Keratinocyte (primary cell): Measurements from ENCODE around the gene SHANK1.

Experiments
- CTCF ChIP-seq, 3 experiments: IDR thresholded peaks in 1 of 3; conservative IDR thresholded peaks in 1 of 3; optimal IDR thresholded peaks in 1 of 3; 2 replicates in 2 of 3; 3 replicates in 1 of 3; pipeline versions ENCODE3 to v1.5.1; 2011; ENCODE audit warnings: low read length in 3 of 3, mild to moderate bottlenecking in 3 of 3, moderate library complexity in 2 of 3, control low read depth in 1 of 3, inconsistent platforms in 1 of 3; ENCODE audit not compliant: insufficient read depth in 2 of 3; ENCODE audit errors: extremely low read depth in 1 of 3
- EZH2 ChIP-seq: IDR thresholded peaks from one replicate; pipeline ENCODE4 v1.6.1; 2012; ENCODE audit warnings: inconsistent platforms, mild to moderate bottlenecking, low read length, moderate library complexity

GRCh38 chr19:50654882-50655281 is 64.7 kb downstream of the SHANK1 start:
- TF ChIP-seq CTCF (optimal IDR thresholded peaks at IDR 0.05 in 1 of 3, IDR thresholded peaks at IDR 0.05 in 1 of 3, conservative IDR thresholded peaks at IDR 0.05 in 1 of 3; ENCODE audit: extremely low read depth in 1 of 3, insufficient read depth in 2 of 3, low read length in 3 of 3) (no peak), EZH2 (no peak)
